Measurements from ENCODE around the gene CIAO2B.
"Not testable (repeated sequence)": the region's sequence is repeated elsewhere in the genome, so short reads cannot be mapped to it uniquely, and the experiment has no call there.

- TF ChIP-seq, protein P1, sequence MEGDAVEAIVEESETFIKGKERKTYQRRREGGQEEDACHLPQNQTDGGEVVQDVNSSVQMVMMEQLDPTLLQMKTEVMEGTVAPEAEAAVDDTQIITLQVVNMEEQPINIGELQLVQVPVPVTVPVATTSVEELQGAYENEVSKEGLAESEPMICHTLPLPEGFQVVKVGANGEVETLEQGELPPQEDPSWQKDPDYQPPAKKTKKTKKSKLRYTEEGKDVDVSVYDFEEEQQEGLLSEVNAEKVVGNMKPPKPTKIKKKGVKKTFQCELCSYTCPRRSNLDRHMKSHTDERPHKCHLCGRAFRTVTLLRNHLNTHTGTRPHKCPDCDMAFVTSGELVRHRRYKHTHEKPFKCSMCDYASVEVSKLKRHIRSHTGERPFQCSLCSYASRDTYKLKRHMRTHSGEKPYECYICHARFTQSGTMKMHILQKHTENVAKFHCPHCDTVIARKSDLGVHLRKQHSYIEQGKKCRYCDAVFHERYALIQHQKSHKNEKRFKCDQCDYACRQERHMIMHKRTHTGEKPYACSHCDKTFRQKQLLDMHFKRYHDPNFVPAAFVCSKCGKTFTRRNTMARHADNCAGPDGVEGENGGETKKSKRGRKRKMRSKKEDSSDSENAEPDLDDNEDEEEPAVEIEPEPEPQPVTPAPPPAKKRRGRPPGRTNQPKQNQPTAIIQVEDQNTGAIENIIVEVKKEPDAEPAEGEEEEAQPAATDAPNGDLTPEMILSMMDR (conservative IDR thresholded peaks at IDR 0.05 in 1 of 2, IDR thresholded peaks at IDR 0.05 in 1 of 2; ENCODE audit: extremely low read depth in 1 of 2, insufficient read depth in 1 of 2, low read depth in 1 of 2, low read length in 2 of 2): not testable (repeated sequence)
- TF ChIP-seq EZH2 (IDR thresholded peaks at IDR 0.05; ENCODE audit: borderline replicate concordance, low read length): not testable (repeated sequence)
These were observed 674 bp upstream of the CIAO2B start for GRCh38 chr16:66934839-66935313.
